GM03348 (cell line): ENCODE data around the gene SLC9A3.

ENCODE experiments used
- DNase-seq: peaks from one replicate; pipeline ENCODE4 v3.0.0; 2012; ENCODE audit warnings: low spot score

Gene SLC9A3

GRCh38 chr5:505951-506525, 18.2 kb downstream of the SLC9A3 start:
- no peak for DNase-seq

GRCh38 chr5:504326-505154, 19.7 kb downstream of the SLC9A3 start:
- DNase-seq, result no peak

- DNase-seq, result no peak
These were observed 21.7 kb downstream of the SLC9A3 start for GRCh38 chr5:502325-503079.

- DNase-seq, result no peak
These were observed 22.4 kb downstream of the SLC9A3 start for GRCh38 chr5:501831-502184.

GRCh38 chr5:501105-501830, 23.0 kb downstream of the SLC9A3 start:
- no peak for DNase-seq

GRCh38 chr5:500491-500890, 23.8 kb downstream of the SLC9A3 start:
- no peak for DNase-seq

GRCh38 chr5:499233-500209, 24.7 kb downstream of the SLC9A3 start:
- no peak for DNase-seq

- DNase-seq, result no peak
These were observed 26.3 kb downstream of the SLC9A3 start for GRCh38 chr5:497871-498509.

GRCh38 chr5:497090-497700, 27.1 kb downstream of the SLC9A3 start:
- no peak for DNase-seq

- DNase-seq, result no peak
These were observed 28.2 kb downstream of the SLC9A3 start for GRCh38 chr5:496028-496427.

GRCh38 chr5:494667-495255, 29.5 kb downstream of the SLC9A3 start:
- DNase-seq, result no peak

GRCh38 chr5:493758-494157, 30.5 kb downstream of the SLC9A3 start:
- DNase-seq, result no peak

- DNase-seq, result no peak
These were observed 31.0 kb downstream of the SLC9A3 start for GRCh38 chr5:493119-493701.

- no peak for DNase-seq
These were observed 31.8 kb downstream of the SLC9A3 start for GRCh38 chr5:492314-492893.

- DNase-seq, result no peak
These were observed 32.4 kb downstream of the SLC9A3 start for GRCh38 chr5:491856-492155.

GRCh38 chr5:491119-491855, 33.0 kb downstream of the SLC9A3 start:
- DNase-seq, result no peak

- no peak for DNase-seq
These were observed 33.8 kb downstream of the SLC9A3 start for GRCh38 chr5:490116-491106.
